H7 (cell line): ENCODE measurements around the gene VPS13A. TPM values are rescaled to one million over a fixed set of nuclear protein-coding genes. Genes with fewer than 3 reads are reported as not detected.

Source experiments
- DNase-seq: peaks from one replicate; pipeline ENCODE4 v3.0.0; 2012
- H3K27me3 ChIP-seq: 2 replicates; pipeline ENCODE4 v1.6.0; 2011; ENCODE audit warnings: mild to moderate bottlenecking, low read length; ENCODE audit not compliant: control insufficient read depth, insufficient read depth
- H3K36me3 ChIP-seq: replicated peaks from 2 replicates; pipeline ENCODE4 v1.5.1; 2011; ENCODE audit warnings: low read length; ENCODE audit not compliant: control insufficient read depth, insufficient read depth
- H3K4me3 ChIP-seq: 2 replicates; pipeline ENCODE4 v1.5.1; 2011; ENCODE audit warnings: low read depth, mild to moderate bottlenecking, control low read depth, low read length, moderate library complexity; ENCODE audit not compliant: insufficient read depth
- total RNA-seq: library from RNA; depleted of rRNA; stranded (reverse); fragments of >200 nt; shearing (Covaris generic); gene quantifications from 2 replicates; pipeline ENCODE4 v1.2.3, GENCODE V29; 2014

Gene VPS13A
- total RNA-seq, 1 experiment from 2014 or later = 10.9 TPM

DNA sequence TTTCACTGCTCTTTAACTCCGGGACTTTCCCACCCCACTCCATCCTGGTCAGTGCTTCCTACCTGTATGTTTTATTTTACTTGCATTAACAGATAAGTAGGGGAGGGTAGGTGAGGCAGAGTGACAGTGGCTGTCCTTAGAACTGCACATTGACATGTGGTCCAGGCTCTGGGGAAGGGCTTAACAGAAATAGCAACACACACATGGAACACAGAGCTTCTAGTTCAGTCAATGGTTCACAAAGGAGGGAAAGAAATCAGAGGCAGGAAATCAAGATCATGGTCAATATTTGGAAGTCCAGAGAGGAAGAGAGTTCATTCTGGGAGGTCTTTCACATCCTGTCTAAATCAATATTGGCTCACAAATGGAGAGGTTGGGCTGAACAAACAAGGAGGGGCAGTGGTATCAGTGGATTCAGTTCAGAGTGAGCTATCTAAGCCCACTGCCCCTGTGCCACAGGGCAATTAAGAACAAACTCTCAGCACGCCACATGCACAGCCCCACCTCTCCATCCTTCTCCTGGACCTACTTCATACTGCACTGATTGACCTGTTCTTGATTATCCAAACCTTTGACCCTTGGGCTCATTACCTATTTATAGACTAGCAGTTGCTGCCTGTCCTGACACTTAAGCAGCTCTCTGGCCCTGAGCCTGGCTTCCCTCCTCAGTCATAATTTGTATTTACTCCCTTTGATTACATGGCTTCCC, 6.2 kb upstream of the VPS13A start:
- DNase-seq = no peak
- no peaks in the 10 kb centered on the region for H3K27me3 ChIP-seq
- H3K36me3 ChIP-seq = no peaks in the 10 kb centered on the region
- no peak overlapping the region for H3K4me3 ChIP-seq

DNA sequence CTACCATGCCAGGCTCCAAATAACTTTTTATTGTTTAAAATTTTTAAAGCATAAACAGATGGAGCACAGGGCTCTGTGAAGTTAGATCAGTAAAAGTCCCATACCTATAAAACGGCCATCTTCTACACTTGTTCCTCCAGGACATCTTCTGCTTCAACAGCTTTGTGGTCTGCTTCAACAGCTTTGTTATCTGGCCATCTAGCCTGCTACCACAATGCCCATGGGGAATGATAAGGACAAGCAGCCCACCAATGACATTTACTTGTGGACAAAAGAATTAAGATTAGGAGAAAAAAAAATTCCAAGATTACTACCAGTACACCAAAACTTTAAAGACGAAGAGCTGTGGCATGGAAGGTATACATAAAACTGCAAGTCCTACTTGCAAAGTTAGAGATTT, 2.2 kb upstream of the VPS13A start:
- no peaks in the 10 kb centered on the region for H3K27me3 ChIP-seq
- H3K4me3 ChIP-seq = no peak overlapping the region
- DNase-seq = no peak
- no peaks in the 10 kb centered on the region for H3K36me3 ChIP-seq

DNA sequence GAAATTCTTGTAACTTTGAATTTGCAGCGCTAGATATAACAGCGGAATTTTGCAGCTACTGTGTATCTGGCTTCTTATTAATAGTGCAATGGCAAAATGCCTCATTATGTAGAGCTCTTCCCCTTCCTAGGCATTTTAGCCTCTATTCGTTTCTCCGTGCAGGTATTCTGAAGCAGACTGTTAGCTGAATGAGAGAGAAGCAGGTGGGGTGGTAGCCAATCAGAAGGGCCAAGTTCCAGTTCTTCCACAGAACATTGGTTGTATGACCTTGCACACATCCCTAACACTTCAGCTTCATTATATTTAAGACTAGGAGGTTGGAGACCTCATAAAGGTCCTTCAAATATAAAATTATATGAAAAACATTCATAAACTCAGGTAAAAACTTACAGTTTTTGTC, 1.2 kb upstream of the VPS13A start:
- H3K4me3 ChIP-seq = no peak overlapping the region
- H3K36me3 ChIP-seq = no peaks in the 10 kb centered on the region
- no peak for DNase-seq
- H3K27me3 ChIP-seq = no peaks in the 10 kb centered on the region

DNA sequence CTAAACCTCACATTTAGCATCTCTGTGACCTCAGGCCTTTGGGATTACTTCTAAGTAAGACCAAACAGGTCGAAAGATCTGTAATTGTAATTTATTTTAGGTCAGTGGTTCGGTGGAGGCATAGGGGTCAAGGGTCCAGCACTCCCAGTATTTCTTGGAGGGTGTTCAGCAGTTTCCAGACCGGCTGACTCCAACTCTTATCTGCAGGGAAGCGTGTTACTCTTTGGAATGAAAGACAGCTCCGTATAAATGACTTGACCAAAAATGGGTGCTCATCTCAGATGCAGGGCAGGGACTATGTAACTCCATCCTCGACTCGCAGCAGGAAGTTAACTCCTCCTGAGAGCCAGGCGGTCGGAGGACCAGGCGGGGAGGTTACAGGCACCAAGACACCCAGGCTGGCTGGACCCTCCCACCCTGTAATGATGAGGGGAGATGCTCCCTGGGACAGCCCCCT, 620 bp upstream of the VPS13A start:
- Histone ChIP-seq H3K4me3 (peak overlapping the region; percentile 93), H3K36me3 (no peaks in the 10 kb centered on the region), H3K27me3 (no peaks in the 10 kb centered on the region)
- no peak for DNase-seq

DNA sequence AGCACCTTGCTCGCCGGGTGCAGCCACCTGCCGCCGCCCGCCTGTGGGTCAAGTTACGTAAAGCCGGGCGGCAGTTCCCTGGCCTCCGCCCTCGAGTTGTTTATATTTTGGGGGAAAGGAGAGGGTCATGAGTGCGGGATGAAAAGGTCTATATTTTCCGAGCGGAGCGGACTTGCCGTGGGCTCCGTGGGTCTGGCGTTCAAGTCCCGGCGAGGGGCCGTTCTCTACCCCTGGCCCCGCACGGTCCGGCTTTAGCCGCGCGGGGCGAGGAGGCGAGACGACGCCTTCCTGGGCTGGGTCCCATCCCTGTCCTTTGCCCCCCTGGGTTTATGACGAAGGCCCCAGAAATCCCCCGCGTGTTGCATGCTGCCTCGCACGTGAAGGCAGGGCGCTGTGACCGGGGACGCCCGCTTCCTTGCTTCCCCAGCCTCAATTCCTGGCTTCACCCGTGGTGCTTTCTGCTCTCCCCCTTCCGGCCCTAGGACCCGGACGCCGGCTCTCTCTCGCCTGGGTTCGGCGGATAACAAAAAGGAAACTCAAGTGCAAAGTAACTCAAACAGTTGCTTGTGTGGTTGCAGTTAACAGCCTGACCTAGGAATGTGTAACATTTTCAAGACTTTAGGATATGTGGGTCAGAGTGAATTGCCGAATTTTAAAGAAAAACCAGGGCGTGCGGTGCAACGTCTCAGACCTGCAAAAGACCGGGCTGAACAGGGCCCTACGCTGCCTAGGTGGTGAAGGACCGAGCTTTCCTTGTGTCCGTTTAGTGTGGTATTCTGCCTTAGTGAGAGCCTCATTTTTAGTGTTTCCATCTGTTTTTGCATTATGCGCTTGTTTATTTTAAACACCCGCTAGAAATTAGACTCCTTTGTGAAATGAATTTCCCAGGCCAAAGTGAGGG, 810 bp downstream of the VPS13A start:
- peak overlapping the region; percentile 93 for H3K4me3 ChIP-seq
- DNase-seq = peak; percentile 64
- H3K27me3 ChIP-seq = no peaks in the 10 kb centered on the region
- no peaks in the 10 kb centered on the region for H3K36me3 ChIP-seq

DNA sequence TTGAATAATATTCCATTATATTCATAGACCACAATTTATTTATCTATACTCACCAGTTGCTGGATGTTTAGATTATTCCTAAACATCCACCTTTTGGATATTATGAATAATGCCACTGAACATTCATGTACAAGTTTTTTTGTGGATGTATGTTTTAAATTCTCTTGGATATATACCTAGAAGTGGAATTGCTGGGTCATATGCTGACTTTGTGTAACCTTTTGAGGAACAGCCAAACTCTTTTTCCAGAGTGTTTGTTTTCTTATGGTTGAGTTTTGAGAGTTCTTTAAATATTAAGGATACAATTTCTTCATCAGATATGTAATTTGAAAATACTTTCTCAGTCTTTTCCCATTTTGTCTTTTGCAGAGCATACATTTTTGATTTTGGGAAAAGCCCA, 2.7 kb downstream of the VPS13A start:
- no peak for DNase-seq
- H3K36me3 ChIP-seq = no peaks in the 10 kb centered on the region
- no peaks in the 10 kb centered on the region for H3K27me3 ChIP-seq
- H3K4me3 ChIP-seq = no peak overlapping the region

DNA sequence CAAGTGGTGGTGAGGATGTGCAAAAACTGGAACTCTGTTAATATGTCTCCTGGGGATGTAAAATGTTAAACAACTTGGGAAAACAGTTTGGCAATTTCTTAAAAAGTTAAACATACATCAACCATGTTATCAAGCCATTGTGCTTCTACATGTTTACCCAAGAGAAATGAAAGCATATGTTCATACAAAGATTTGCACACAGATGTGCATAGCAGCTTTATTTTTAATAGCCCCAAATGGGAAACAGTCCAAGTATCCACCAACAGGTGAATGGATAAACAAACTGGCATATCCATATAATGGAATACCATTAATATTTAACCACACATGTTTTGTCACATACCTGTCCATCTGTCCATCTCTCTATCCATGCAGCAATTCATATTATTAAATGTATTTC, 6.2 kb downstream of the VPS13A start:
- no peak overlapping the region for H3K4me3 ChIP-seq
- no peaks in the 10 kb centered on the region for H3K27me3 ChIP-seq
- H3K36me3 ChIP-seq = no peaks in the 10 kb centered on the region
- DNase-seq = no peak

DNA sequence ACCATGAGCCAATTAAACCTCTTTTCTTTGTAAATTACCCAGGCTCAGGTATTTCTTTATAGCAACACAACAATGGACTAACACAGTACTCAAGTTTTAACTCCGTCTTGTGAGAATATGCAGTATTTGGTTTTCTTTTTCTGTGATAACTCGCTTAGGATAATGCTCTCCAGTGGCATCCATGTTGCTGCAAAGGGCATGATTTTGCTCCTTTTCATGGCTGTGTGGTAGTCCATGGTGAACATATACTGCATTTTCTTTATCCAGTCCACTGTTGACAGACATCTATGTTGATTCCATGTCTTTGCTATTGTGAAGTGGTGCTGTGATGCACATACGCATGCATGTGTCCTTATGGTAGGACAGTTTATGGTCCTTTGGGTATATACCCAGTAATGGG, 10.9 kb downstream of the VPS13A start:
- no peak for DNase-seq
- Histone ChIP-seq H3K36me3 (no peaks in the 10 kb centered on the region), H3K4me3 (no peak overlapping the region), H3K27me3 (no peaks in the 10 kb centered on the region)

DNA sequence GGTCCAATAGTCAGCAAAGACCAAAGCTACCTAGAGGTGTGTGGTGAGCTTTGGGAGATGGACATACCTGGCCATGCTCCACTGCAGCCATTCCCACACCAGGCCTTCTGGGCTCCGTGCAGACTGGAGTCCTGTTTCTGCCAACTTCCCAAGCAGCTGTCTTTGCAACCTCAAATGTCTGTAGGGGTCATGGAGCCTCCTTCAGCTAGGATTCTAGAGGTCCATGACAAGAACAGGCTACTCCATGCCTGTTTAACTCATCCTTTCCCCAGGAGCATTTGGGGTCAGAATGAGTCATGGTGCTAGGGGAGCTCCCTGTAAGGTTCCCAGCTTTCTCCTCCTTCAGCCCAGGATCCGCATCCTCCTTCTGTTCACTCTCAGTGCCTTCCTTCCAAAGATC, 17.1 kb downstream of the VPS13A start:
- H3K27me3 ChIP-seq = no peaks in the 10 kb centered on the region
- no peaks in the 10 kb centered on the region for H3K36me3 ChIP-seq
- DNase-seq = no peak
- no peak overlapping the region for H3K4me3 ChIP-seq

DNA sequence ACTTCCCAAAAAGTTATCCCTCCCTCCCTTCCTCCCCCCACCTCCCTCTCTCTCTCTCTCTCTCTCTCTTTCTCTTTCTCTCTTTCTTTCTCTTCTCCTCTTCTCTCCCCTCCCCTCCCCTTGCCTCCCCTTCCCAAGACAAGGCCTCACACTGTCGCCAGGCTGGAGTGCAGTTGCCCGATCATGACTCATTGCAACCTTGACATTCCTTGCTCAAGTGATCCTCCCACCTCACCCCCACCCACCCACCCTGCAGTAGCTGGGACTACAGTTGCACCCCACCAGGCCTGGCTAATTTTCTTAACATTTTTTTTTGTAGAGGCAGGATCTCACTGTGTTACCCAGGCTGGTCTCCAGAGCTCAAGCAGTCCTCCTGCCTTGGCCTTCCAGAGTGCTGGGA, 32.8 kb downstream of the VPS13A start:
- no peaks in the 10 kb centered on the region for H3K27me3 ChIP-seq
- no peaks in the 10 kb centered on the region; the same call in none of the 2 replicates for H3K36me3 ChIP-seq
- DNase-seq = no peak
- no peak overlapping the region for H3K4me3 ChIP-seq

DNA sequence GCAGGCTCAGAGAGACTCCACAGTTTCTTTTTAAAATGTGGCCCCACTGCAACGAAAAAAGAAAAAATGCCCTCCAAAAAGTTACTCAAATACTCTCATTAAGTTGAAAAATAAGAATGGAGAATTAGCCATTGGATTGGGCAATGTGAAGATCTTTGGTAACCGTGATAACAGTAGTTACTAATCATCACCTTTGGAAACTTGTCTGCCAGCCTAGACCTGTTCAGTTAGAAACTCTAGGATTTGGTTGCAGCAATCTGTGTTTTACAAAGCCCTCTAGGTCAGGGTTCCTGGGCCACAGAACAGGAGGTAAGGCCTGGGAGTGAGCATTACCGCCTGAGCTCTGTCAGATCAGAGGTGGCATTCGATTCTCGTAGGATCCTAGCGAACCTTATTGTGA, 34.2 kb downstream of the VPS13A start:
- no peak for DNase-seq
- H3K36me3 ChIP-seq = no peaks in the 10 kb centered on the region; the same call in none of the 2 replicates
- no peak overlapping the region for H3K4me3 ChIP-seq
- H3K27me3 ChIP-seq = no peaks in the 10 kb centered on the region

DNA sequence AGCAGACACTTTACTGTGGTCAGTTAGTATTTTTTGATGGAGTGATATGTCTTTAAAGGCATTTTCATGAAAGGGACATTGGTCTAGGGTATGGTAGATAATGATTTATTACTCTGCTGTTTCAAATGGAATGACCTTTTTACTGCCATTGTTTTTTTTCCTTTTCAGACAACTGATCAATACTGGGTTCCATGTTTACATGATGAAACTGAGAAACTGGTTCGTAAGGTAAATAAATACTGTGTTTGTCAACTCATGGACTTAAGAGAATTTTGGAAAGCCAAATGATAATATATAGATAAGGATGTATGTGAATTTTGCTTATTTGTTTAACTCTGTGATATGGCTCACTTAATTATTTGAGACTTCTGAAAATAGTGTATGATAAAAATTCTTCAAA, 35.5 kb downstream of the VPS13A start:
- no peak overlapping the region for H3K4me3 ChIP-seq
- H3K36me3 ChIP-seq = no peaks in the 10 kb centered on the region; the same call in none of the 2 replicates
- no peaks in the 10 kb centered on the region for H3K27me3 ChIP-seq
- DNase-seq = no peak

DNA sequence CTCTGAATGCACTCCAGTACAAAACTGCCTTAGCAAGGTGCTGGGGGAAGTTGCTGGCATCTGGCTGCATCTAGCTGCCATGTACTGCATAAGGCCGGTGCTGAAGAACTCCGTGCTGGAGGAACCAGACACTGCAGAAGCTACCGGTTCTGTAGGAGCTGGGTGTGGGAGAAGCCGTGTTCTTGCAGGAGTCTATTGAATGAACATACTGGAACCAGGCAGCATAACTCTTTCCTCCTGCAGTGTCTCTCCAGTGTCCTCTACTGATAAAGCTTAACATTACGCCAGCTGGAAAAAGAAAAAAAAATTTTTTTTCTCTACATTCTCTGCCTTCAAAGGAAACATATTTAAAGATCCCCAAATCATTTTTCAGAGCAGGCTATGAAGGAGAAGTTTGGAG, 38.5 kb downstream of the VPS13A start:
- H3K4me3 ChIP-seq = no peak overlapping the region
- H3K27me3 ChIP-seq = no peaks in the 10 kb centered on the region
- no peaks in the 10 kb centered on the region; the same call in none of the 2 replicates for H3K36me3 ChIP-seq
- DNase-seq = no peak

DNA sequence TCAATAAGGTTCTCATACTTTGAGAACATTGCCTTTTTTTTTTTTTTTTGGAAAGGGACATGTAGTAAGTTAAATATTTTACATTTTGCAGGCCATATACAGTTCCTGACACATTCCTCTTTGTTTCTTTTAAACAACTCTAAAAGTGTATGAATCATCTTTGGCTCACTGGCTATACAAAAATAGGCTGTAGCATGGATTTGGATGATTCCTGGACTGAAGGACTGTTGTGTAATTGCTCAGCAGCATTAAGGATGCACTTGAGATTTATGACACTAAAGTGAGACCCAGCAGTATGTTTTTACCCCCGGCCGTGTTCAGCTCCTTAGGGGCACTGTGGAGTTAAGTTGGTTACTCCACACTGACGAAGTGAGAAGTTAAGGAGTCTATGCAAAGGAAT, 41.3 kb downstream of the VPS13A start:
- no peak for DNase-seq
- no peaks in the 10 kb centered on the region; the same call in none of the 2 replicates for H3K36me3 ChIP-seq
- H3K27me3 ChIP-seq = no peaks in the 10 kb centered on the region
- no peak overlapping the region for H3K4me3 ChIP-seq

DNA sequence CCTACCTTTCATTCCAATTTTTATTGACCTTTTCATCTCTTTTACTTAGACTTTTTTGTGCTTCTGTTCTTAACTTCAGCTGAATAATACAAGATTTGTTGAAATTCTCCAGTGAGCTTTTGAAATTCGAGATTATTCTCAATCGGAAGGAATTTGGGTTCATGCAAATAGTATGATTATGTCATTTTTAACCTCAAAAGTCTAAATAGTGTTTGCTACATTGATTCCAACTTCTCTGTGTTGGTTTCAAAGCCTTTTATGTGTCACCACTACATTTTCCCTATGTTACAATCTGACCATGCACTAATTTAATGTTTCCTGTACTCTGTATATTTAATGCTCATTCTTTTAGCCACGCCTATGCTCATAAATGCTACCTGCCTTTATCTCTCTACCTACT, 44.1 kb downstream of the VPS13A start:
- no peak overlapping the region for H3K4me3 ChIP-seq
- H3K27me3 ChIP-seq = no peaks in the 10 kb centered on the region
- no peaks in the 10 kb centered on the region; the same call in 1 of the 2 replicates for H3K36me3 ChIP-seq
- DNase-seq = no peak
